DND-41 (cell line): ENCODE data around the gene PCP2.

Experiments
- ATAC-seq: fragments of 200-7000 bp; cut with Tn5 transposase; 3 replicates; pipeline ENCODE4 v1.9.1; 2021; ENCODE audit warnings: low read depth; ENCODE audit not compliant: insufficient read depth
- DNase-seq: peaks from one replicate; pipeline ENCODE4 v3.0.0-alpha.2; 2020
- H2AFZ ChIP-seq: 2 replicates; pipeline ENCODE4 v1.6.0; 2012; ENCODE audit warnings: low read depth, low read length
- H3K27ac ChIP-seq: 2 replicates; pipeline ENCODE4 v1.5.1; 2012; ENCODE audit warnings: low read length, inconsistent platforms
- H3K27me3 ChIP-seq: fragments of 200-600 bp; sonication (generic); 2 replicates; pipeline ENCODE4 v1.6.0; 2012; ENCODE audit warnings: low read length, mild to moderate bottlenecking, inconsistent platforms; ENCODE audit not compliant: insufficient read depth, poor library complexity
- H3K36me3 ChIP-seq: 2 replicates; pipeline ENCODE4 v1.5.1; 2012; ENCODE audit warnings: low read length, inconsistent platforms; ENCODE audit not compliant: insufficient read depth
- H3K4me1 ChIP-seq: 2 replicates; pipeline ENCODE4 v1.5.1; 2012; ENCODE audit warnings: mild to moderate bottlenecking, low read length; ENCODE audit not compliant: insufficient read depth
- H3K4me2 ChIP-seq: 2 replicates; pipeline ENCODE4 v1.6.0; 2012; ENCODE audit warnings: mild to moderate bottlenecking, moderate library complexity, low read length, inconsistent platforms; ENCODE audit not compliant: insufficient read depth
- H3K4me3 ChIP-seq, 2 experiments: fragments of 200-600 bp in 1 of 2; shearing (Covaris generic) in 1 of 2; 2 replicates each; pipeline ENCODE4 v1.5.1; 2012 to 2016; ENCODE audit warnings: inconsistent platforms in 2 of 2, low read length in 2 of 2, mild to moderate bottlenecking in 2 of 2, low read depth in 1 of 2, moderate library complexity in 1 of 2
- H3K79me2 ChIP-seq: 2 replicates; pipeline ENCODE4 v1.6.0; 2012; ENCODE audit warnings: low read length, inconsistent platforms; ENCODE audit not compliant: insufficient read depth
- H3K9ac ChIP-seq: 2 replicates; pipeline ENCODE4 v1.6.0; 2012; ENCODE audit warnings: low read depth, mild to moderate bottlenecking, inconsistent platforms, low read length, moderate library complexity
- H3K9me3 ChIP-seq: 2 replicates; pipeline ENCODE4 v1.5.1; 2012; ENCODE audit warnings: low read length, moderate library complexity, mild to moderate bottlenecking, inconsistent platforms; ENCODE audit not compliant: insufficient read depth, severe bottlenecking
- H4K20me1 ChIP-seq: 2 replicates; pipeline ENCODE4 v1.6.0; 2012; ENCODE audit warnings: low read length; ENCODE audit not compliant: insufficient read depth
- CTCF ChIP-seq: IDR thresholded peaks from 2 replicates; pipeline ENCODE4 v1.5.1; 2012; ENCODE audit warnings: borderline replicate concordance, low read length, moderate library complexity, mild to moderate bottlenecking; ENCODE audit not compliant: poor library complexity, severe bottlenecking; ENCODE audit errors: extremely low read depth
- EZH2 ChIP-seq: IDR thresholded peaks from 3 replicates; pipeline ENCODE4 v1.6.1; 2012; ENCODE audit warnings: borderline replicate concordance, low read depth, mild to moderate bottlenecking, moderate library complexity, low read length, inconsistent platforms; ENCODE audit not compliant: severe bottlenecking

PCP2 gene

DNA sequence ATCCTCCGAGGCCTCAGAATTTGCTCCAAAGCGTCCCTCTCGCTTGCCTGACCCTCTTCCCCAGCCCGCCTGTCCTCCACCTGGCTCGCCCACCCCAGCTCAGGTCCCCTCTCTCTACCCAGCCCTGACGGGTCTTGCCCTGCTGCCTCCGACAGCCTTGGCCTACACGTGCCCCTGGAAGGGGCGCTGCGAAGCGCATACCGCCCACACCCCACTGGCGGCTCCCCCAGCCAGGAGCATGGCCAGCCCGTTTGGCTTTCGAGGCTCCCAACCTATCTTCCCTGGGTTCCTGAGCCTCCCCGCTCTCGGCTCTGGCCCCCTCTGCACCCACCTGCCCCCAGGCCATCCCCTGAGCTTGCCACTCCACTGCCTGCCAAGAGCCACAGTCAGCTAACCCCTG is 8.7 kb downstream of the PCP2 start:
- no peak overlapping the region for H3K27ac ChIP-seq
- peaks cover 77% of the 10 kb centered on the region for H3K36me3 ChIP-seq
- ATAC-seq: no peak
- no peaks in the 10 kb centered on the region for H3K27me3 ChIP-seq
- no peak overlapping the region for H3K4me3 ChIP-seq
- H4K20me1 ChIP-seq: peaks cover 52% of the 10 kb centered on the region
- H3K4me2 ChIP-seq: no peak overlapping the region
- H3K9ac ChIP-seq: no peak overlapping the region
- TF ChIP-seq CTCF (no peak), EZH2 (no peak)
- peaks cover 25% of the 10 kb centered on the region for H3K4me1 ChIP-seq
- H2AFZ ChIP-seq: no peak overlapping the region
- H3K9me3 ChIP-seq: no peaks in the 10 kb centered on the region
- peaks cover 41% of the 10 kb centered on the region for H3K79me2 ChIP-seq
- no peak for DNase-seq

GRCh38 chr19:7623725-7624603 is 9.6 kb downstream of the PCP2 start:
- H4K20me1 ChIP-seq: peaks cover 52% of the 10 kb centered on the region
- peaks cover 35% of the 10 kb centered on the region for H3K79me2 ChIP-seq
- peaks cover 25% of the 10 kb centered on the region for H3K4me1 ChIP-seq
- no peaks in the 10 kb centered on the region for H3K27me3 ChIP-seq
- ATAC-seq: no peak
- DNase-seq: no peak
- H3K27ac ChIP-seq: no peak overlapping the region
- no peak overlapping the region for H3K4me3 ChIP-seq
- no peak overlapping the region for H2AFZ ChIP-seq
- no peak overlapping the region for H3K4me2 ChIP-seq
- H3K36me3 ChIP-seq: peaks cover 80% of the 10 kb centered on the region
- H3K9ac ChIP-seq: no peak overlapping the region
- H3K9me3 ChIP-seq: no peaks in the 10 kb centered on the region
- TF ChIP-seq CTCF (no peak), EZH2 (no peak)

- peaks cover 26% of the 10 kb centered on the region for H3K79me2 ChIP-seq
- no peak overlapping the region for H3K27ac ChIP-seq
These were observed 10.4 kb downstream of the PCP2 start for GRCh38 chr19:7622933-7623685.

More at GRCh38 chr19:7622933-7623685, 10.4 kb downstream of the PCP2 start:
- Histone ChIP-seq H2AFZ (no peak overlapping the region), H3K9ac (no peak overlapping the region), H3K4me1 (peaks cover 17% of the 10 kb centered on the region), H3K27me3 (no peaks in the 10 kb centered on the region), H3K4me3 (no peak overlapping the region), H3K4me2 (no peak overlapping the region), H3K9me3 (no peaks in the 10 kb centered on the region), H4K20me1 (peaks cover 44% of the 10 kb centered on the region), H3K36me3 (peaks cover 86% of the 10 kb centered on the region)
- ATAC-seq (no peak), DNase-seq (no peak)
- no peak for TF ChIP-seq CTCF
- no peak for TF ChIP-seq EZH2
